Activated CD4-positive, alpha-beta memory T cell treated with anti-CD3 and anti-CD28 coated beads for 36 hours (primary cell): Measurements from ENCODE around the gene WIPF2. TPM values are rescaled to one million over a fixed set of nuclear protein-coding genes. Genes with fewer than 3 reads are reported as not detected.

Experiments used
- CTCF ChIA-PET: fragments of 350-600 bp; sonication (Branson Sonifier 250); formaldehyde crosslinking; loops from one replicate; lab custom pipeline; 2021; ENCODE audit warnings: antibody characterized with exemption, inconsistent platforms; lab: Charles Lee
- POLR2A ChIA-PET: fragments of 350-600 bp; sonication (Branson Sonifier 250); formaldehyde crosslinking; loops from one replicate; lab custom pipeline; 2021; ENCODE audit warnings: antibody characterized with exemption; lab: Charles Lee
- DNase-seq: peaks from one replicate; pipeline ENCODE4 v3.0.0-alpha.2; 2020
- H3K27ac Mint-ChIP-seq: one replicate; pipeline ENCODE4 v1.8.0; 2021; ENCODE audit warnings: mixed read lengths
- H3K27me3 Mint-ChIP-seq: one replicate; pipeline ENCODE4 v1.8.0; 2021; ENCODE audit warnings: mixed read lengths
- H3K36me3 Mint-ChIP-seq: one replicate; pipeline ENCODE4 v1.8.0; 2021; ENCODE audit warnings: mixed read lengths
- H3K4me1 Mint-ChIP-seq: one replicate; pipeline ENCODE4 v1.8.0; 2021; ENCODE audit warnings: low read depth, mixed read lengths
- H3K4me3 Mint-ChIP-seq: one replicate; pipeline ENCODE4 v1.8.0; 2021; ENCODE audit warnings: mild to moderate bottlenecking, mixed read lengths
- H3K9me3 Mint-ChIP-seq: one replicate; pipeline ENCODE4 v1.8.0; 2021; ENCODE audit warnings: mixed read lengths
- intact Hi-C: fragments of 100-400 bp; cut with micrococcal nuclease; formaldehyde crosslinking; loops from one replicate; pipeline ENCODE4 v1.15.1; 2023
- total RNA-seq, 2 experiments: library from RNA; stranded (reverse); gene quantifications; one replicate each; pipeline ENCODE4 v1.2.3, GENCODE V29; 2021

WIPF2 gene
- total RNA-seq, 2 experiments from 2014 or later = 19.0 to 20.6 TPM

DNA sequence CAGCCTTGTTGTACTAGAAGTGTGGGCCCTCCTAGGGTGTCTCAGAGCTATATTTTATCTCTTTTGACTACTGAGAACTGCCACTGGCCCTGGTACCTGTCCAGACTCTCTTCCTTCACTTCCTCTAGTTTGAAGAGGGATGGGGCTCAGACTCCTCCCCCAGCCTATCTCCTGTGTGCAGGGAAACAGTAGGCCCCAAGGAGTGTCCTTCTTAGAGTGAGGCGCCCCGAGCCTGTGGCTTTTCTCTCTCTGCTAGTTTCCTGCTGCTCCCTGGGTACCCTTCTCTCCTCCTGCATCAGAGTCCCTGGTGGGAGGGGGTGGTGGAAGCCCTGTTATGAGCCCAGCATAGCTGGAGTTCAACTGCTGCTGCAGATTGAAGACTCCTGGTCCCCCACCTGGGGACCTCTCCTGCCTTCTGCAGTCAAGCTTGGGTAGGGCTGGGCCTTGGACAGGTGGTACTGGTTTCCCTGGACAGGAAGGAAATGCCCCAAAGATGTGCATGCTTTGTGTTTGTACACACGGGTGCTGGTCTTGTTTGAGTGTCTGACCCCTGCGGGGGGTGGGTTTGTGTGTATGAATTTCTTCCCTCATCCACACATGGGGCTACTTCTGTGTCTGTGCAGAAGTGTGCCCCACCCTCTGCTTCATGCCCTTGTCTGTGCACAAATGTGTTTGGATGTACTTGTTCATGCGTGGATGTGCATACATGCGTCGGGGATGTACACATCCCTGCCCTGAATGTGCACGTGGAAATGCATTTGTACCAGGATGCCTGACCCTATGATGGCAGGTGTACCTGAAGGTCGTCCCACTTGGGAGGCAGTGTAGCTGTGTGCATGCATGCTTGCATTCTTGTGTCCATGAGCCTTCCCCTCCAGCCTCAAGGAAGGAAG, 96.8 kb downstream of the WIPF2 start:
- DNase-seq = no peak
- Mint-ChIP-seq H3K9me3 (no peaks in the 10 kb centered on the region), H3K4me1 (peaks cover 73% of the 10 kb centered on the region), H3K4me3 (no peak overlapping the region), H3K27ac (peak overlapping the region; percentile 35), H3K27me3 (no peaks in the 10 kb centered on the region), H3K36me3 (peaks cover 4% of the 10 kb centered on the region)
- ChIA-PET CTCF (interaction anchor here (0.6 to 5.1 kb wide), 9 partner anchors 9 to 47 kb away, joined by 3 to 50 read pairs (median 4); no protein-coding TSS in a partner anchor), POLR2A (interaction anchor here (0.5 to 2.4 kb wide), 9 partner anchors 8 to 175 kb away, joined by 3 to 11 read pairs (median 4); partner anchors contain the start of genes CASC3, CDC6 and WIPF2)
- intact Hi-C loops = loop anchor here (5.0 kb wide), 3 partner anchors 41 to 291 kb away; partner anchors contain the start of gene TOP2A

- H3K36me3 Mint-ChIP-seq = peaks cover 4% of the 10 kb centered on the region
- H3K27ac Mint-ChIP-seq = no peak overlapping the region
- no peak overlapping the region for H3K4me3 Mint-ChIP-seq
- no peaks in the 10 kb centered on the region for H3K9me3 Mint-ChIP-seq
- POLR2A ChIA-PET = interaction anchor here (0.5 to 2.5 kb wide), 11 partner anchors 9 to 176 kb away, joined by 3 to 11 read pairs (median 4); partner anchors contain the start of gene CASC3
- H3K27me3 Mint-ChIP-seq = no peaks in the 10 kb centered on the region
- peaks cover 73% of the 10 kb centered on the region for H3K4me1 Mint-ChIP-seq
- CTCF ChIA-PET = interaction anchor here (0.6 to 5.1 kb wide), 23 partner anchors 9 to 290 kb away, joined by 3 to 50 read pairs (median 4); partner anchors contain the start of genes CDC6, RARA and WIPF2
- intact Hi-C loops = loop anchor here (1.0 to 5.0 kb wide), 4 partner anchors 25 to 291 kb away; partner anchors contain the start of gene TOP2A
- DNase-seq = no peak
These were observed 97.7 kb downstream of the WIPF2 start for GRCh38 chr17:40316571-40317344.

- H3K27me3 Mint-ChIP-seq = no peaks in the 10 kb centered on the region
- H3K4me1 Mint-ChIP-seq = peaks cover 73% of the 10 kb centered on the region
- H3K4me3 Mint-ChIP-seq = peak overlapping the region; percentile 99
- DNase-seq = peak; percentile 63
- ChIA-PET CTCF (interaction anchor here (0.6 to 5.1 kb wide), 22 partner anchors 9 to 291 kb away, joined by 3 to 50 read pairs (median 4); partner anchors contain the start of genes CDC6, RARA and WIPF2), POLR2A (interaction anchor here (0.9 to 2.5 kb wide), 10 partner anchors 8 to 29 kb away, joined by 3 to 11 read pairs (median 4); no protein-coding TSS in a partner anchor)
- peak overlapping the region; percentile 80 for H3K27ac Mint-ChIP-seq
- intact Hi-C loops = loop anchor here (1.0 to 5.0 kb wide), 4 partner anchors 24 to 290 kb away; partner anchors contain the start of gene TOP2A
- no peaks in the 10 kb centered on the region for H3K9me3 Mint-ChIP-seq
- peaks cover 4% of the 10 kb centered on the region for H3K36me3 Mint-ChIP-seq
These were observed 98.3 kb downstream of the WIPF2 start for GRCh38 chr17:40317345-40317873.

- intact Hi-C loops = loop anchor here (1.0 to 5.0 kb wide), 5 partner anchors 23 to 289 kb away; partner anchors contain the start of gene TOP2A
- peaks cover 4% of the 10 kb centered on the region for H3K36me3 Mint-ChIP-seq
- H3K27ac Mint-ChIP-seq = peak overlapping the region; percentile 99
- peak overlapping the region; percentile 99 for H3K4me3 Mint-ChIP-seq
- H3K9me3 Mint-ChIP-seq = no peaks in the 10 kb centered on the region
- peaks cover 80% of the 10 kb centered on the region for H3K4me1 Mint-ChIP-seq
- ChIA-PET POLR2A (interaction anchor here (0.6 to 2.5 kb wide), 10 partner anchors 10 to 141 kb away, joined by 3 to 11 read pairs (median 4); no protein-coding TSS in a partner anchor), CTCF (interaction anchor here (0.9 to 5.1 kb wide), 20 partner anchors 8 to 1449 kb away, joined by 3 to 50 read pairs (median 4); partner anchors contain the start of genes CDC6 and RARA)
- DNase-seq = peak; percentile 95
- H3K27me3 Mint-ChIP-seq = peaks cover 2% of the 10 kb centered on the region
These were observed 99.1 kb downstream of the WIPF2 start for GRCh38 chr17:40317880-40318829.

DNA sequence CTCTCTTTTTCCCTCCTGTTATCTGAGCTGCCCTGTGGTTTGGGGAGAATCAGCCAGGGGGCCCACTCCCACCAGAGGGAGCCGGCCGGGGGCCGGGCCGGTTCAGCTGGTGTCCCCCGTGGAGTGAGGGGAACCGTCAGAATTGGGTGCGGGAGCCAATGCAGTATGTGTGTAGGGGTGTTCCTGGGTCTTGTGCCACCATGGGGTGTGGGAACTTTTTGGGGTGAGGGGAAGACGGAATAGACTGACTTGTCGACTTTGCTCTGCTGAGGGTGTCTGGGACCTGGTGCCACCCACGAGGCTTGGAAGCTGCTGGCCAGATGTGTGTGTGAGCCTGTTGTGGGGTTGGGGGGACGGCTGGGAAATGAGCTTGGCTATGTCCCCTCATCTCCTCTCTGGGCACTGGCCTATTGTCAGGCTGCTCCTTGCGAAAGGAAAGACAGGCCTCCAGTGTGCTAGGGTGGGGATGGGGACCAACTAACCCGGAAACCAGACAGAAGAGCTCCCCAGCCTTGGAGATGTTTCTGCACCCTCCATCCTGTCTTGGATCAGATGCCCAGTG, 99.8 kb downstream of the WIPF2 start:
- ChIA-PET CTCF (interaction anchor here (0.9 to 5.1 kb wide), 9 partner anchors 7 to 1450 kb away, joined by 3 to 50 read pairs (median 3); no protein-coding TSS in a partner anchor), POLR2A (interaction anchor here (1.1 to 2.5 kb wide), 4 partner anchors 11 to 22 kb away, joined by 4 to 8 read pairs (median 8); no protein-coding TSS in a partner anchor)
- Mint-ChIP-seq H3K4me3 (peak overlapping the region; percentile 99), H3K36me3 (peaks cover 4% of the 10 kb centered on the region), H3K4me1 (peaks cover 82% of the 10 kb centered on the region), H3K27ac (peak overlapping the region; percentile 99), H3K9me3 (no peaks in the 10 kb centered on the region), H3K27me3 (peaks cover 2% of the 10 kb centered on the region)
- intact Hi-C loops = loop anchor here (2.0 to 5.0 kb wide), 4 partner anchors 38 to 288 kb away; partner anchors contain the start of gene TOP2A
- no peak for DNase-seq

- peak; percentile 81 for DNase-seq
- ChIA-PET POLR2A (interaction anchor here (1.1 to 2.0 kb wide), 3 partner anchors 12 to 21 kb away, joined by 4 to 8 read pairs (median 7); no protein-coding TSS in a partner anchor), CTCF (interaction anchor here (0.9 to 5.1 kb wide), 9 partner anchors 12 to 1451 kb away, joined by 3 to 50 read pairs (median 3); partner anchors contain the start of gene RARA)
- intact Hi-C loops = loop anchor here (2.0 to 5.0 kb wide), 5 partner anchors 37 to 1357 kb away; partner anchors contain the start of gene TOP2A
- Mint-ChIP-seq H3K4me3 (peak overlapping the region; percentile 99), H3K27ac (peak overlapping the region; percentile 99), H3K9me3 (no peaks in the 10 kb centered on the region), H3K36me3 (peaks cover 4% of the 10 kb centered on the region), H3K27me3 (peaks cover 2% of the 10 kb centered on the region), H3K4me1 (peaks cover 83% of the 10 kb centered on the region)
These were observed 100.8 kb downstream of the WIPF2 start for GRCh38 chr17:40319651-40320540.

GRCh38 chr17:40320756-40321523, 101.8 kb downstream of the WIPF2 start:
- ChIA-PET CTCF (interaction anchor here (0.7 to 1.1 kb wide), 5 partner anchors 13 to 239 kb away, joined by 3 to 5 read pairs (median 3); partner anchors contain the start of gene RARA), POLR2A (interaction anchor here (0.6 to 2.0 kb wide), 3 partner anchors 14 to 275 kb away, joined by 3 to 8 read pairs (median 7); no protein-coding TSS in a partner anchor)
- H3K36me3 Mint-ChIP-seq = peaks cover 4% of the 10 kb centered on the region
- peak overlapping the region; percentile 99 for H3K27ac Mint-ChIP-seq
- H3K27me3 Mint-ChIP-seq = peaks cover 2% of the 10 kb centered on the region
- DNase-seq = peak; percentile 52
- no peaks in the 10 kb centered on the region for H3K9me3 Mint-ChIP-seq
- intact Hi-C loops = loop anchor here (5.0 kb wide), 1 partner anchor 1356 kb away; no protein-coding TSS in a partner anchor
- peak overlapping the region; percentile 99 for H3K4me3 Mint-ChIP-seq
- H3K4me1 Mint-ChIP-seq = peaks cover 83% of the 10 kb centered on the region

- H3K36me3 Mint-ChIP-seq = peaks cover 4% of the 10 kb centered on the region
- H3K4me1 Mint-ChIP-seq = peaks cover 83% of the 10 kb centered on the region
- H3K4me3 Mint-ChIP-seq = peak overlapping the region; percentile 99
- ChIA-PET CTCF (interaction anchor here (0.6 to 1.5 kb wide), 5 partner anchors 20 to 239 kb away, joined by 3 to 4 read pairs (median 3); no protein-coding TSS in a partner anchor), POLR2A (interaction anchor here (0.6 to 1.0 kb wide), 2 partner anchors 9 to 276 kb away, joined by 3 read pairs; no protein-coding TSS in a partner anchor)
- intact Hi-C loops = loop anchor here (5.0 kb wide), 1 partner anchor 1356 kb away; no protein-coding TSS in a partner anchor
- peaks cover 2% of the 10 kb centered on the region for H3K27me3 Mint-ChIP-seq
- H3K9me3 Mint-ChIP-seq = no peaks in the 10 kb centered on the region
- H3K27ac Mint-ChIP-seq = peak overlapping the region; percentile 99
- no peak for DNase-seq
These were observed 102.4 kb downstream of the WIPF2 start for GRCh38 chr17:40321524-40321929.
